Bone marrow (tissue), 2 donors: ENCODE results near the gene CACNA1C.

Source experiments
- DNase-seq, 2 donors: peaks; one replicate each; lab custom pipeline; 2025; lab: John Stamatoyannopoulos, UW

CACNA1C gene

GRCh38 chr12:2258025-2258424 lies 205.2 kb downstream of the CACNA1C start:
- no peak for DNase-seq

DNA sequence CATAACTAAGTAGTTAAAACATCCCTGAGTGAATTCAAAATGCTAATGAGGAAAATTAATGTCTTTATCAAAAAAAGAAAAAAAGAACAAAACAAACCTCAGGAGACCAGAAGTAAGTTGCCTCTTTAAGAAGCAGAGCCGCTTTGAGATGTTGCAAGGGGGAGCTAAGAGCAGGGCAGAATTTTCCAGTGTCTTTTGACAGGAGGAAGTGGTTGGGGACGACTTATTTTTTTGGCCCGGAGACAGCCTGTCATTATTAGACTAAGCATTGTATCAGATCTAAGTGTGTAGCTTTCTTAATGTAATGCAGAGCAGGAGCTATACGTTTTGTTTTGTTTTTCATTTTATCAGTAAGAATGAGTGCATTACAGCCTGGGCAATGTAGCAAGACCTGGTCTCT lies 206.6 kb downstream of the CACNA1C start:
- peak in 1 of 2 donors; percentile 78 for DNase-seq

- no peak for DNase-seq
Observed at GRCh38 chr12:2260441-2260840, 207.7 kb downstream of the CACNA1C start.

DNA sequence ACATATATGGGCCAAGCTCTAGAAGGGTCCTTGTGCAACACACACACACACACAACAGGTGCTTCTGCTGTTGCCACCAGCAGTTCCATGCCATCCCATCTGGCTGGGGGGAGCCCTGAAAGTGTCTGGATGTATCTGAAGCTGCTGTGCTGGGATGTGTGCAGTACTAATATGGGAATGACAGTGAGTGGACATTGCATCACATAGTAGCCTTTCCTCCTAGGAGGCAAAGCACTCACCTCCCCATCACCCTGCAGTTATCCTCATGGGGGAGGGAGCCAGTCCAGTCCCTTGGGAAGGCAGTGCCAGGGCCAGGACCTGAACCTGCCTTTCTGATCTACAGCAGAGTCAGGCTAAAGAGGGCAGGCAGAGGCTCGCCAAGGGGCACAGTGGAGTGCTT lies 208.9 kb downstream of the CACNA1C start:
- DNase-seq: no peak

DNA sequence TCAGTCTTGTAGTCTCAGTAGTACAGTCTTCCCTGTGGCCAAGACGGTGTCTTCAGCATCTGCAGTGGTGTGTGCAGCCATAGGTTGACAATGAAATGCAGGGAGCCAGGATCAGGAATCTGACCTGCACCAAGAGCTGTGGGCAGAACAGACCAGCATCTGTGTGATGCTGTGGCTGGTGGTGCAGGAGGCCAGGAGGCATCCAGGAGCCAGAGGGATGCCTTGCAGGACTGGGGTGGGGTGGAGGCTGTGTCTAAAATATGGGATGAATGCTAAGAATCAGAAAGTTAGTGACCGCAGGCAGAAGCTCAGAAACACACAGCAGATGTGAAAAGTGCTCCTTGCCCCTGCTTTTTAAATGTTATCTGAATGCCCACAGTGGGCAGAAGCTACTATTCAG lies 209.7 kb downstream of the CACNA1C start:
- DNase-seq: no peak

DNA sequence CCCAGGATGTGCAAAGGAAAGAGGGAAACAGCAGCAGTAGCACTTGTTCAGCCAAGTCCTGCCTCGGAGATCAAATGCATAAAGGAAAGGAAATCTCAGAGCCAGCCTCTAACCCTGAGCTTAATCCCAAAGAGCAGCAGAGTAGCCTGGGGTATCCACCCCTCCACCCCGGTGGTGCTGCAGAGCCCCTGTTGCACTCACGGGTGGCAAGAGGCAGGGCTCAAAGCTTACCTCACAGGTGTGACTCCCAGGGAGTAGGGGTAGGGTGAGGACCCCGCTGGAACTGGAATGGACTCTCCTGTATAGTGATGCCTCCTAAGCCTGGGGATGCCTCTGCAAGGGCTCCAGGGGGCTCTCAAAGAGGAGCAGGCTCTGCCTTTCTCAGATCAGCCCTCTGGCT lies 211.1 kb downstream of the CACNA1C start:
- DNase-seq: no peak

GRCh38 chr12:2264651-2265232 lies 212.0 kb downstream of the CACNA1C start:
- DNase-seq: no peak

GRCh38 chr12:2265461-2266167 lies 212.8 kb downstream of the CACNA1C start:
- DNase-seq: no peak

- DNase-seq: no peak
Observed at GRCh38 chr12:2266666-2267620, 214.2 kb downstream of the CACNA1C start.

DNA sequence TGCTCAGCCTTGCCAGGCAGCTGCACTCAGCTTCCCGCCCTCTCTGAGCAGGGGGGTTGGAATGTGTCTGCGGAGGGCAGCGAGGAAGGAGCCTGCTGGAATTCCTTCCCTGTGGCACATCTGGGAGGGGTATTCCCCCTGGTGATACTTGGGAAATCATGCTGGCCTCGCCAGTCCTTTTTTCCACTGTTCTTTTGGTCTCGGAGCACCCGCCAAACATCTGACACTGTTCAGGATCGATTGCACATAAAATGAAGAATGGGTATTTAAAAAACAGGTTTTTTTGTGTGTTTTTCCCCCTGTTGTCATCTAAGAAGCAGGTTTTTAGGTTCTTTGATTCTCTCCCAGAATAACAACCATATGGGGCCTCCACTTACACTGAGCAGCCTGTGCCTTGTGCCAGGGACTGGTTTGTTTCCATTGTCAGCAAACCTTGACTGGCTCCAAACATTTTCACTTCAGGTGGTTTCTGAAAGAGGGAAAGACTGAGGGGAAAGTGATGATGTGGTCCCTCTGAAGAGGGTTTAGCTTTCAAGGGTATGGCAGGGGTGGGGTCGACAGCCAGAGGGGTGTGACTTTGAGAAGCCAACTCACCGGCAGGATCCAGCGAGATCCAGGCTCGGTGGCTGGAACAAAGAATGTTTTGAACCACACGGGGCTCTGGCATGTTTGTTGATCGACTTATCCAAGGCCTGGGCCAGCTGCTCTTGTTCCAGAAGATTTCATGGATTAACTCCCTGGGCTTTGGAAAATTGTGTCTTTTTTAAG lies 215.1 kb downstream of the CACNA1C start:
- DNase-seq: no peak

DNA sequence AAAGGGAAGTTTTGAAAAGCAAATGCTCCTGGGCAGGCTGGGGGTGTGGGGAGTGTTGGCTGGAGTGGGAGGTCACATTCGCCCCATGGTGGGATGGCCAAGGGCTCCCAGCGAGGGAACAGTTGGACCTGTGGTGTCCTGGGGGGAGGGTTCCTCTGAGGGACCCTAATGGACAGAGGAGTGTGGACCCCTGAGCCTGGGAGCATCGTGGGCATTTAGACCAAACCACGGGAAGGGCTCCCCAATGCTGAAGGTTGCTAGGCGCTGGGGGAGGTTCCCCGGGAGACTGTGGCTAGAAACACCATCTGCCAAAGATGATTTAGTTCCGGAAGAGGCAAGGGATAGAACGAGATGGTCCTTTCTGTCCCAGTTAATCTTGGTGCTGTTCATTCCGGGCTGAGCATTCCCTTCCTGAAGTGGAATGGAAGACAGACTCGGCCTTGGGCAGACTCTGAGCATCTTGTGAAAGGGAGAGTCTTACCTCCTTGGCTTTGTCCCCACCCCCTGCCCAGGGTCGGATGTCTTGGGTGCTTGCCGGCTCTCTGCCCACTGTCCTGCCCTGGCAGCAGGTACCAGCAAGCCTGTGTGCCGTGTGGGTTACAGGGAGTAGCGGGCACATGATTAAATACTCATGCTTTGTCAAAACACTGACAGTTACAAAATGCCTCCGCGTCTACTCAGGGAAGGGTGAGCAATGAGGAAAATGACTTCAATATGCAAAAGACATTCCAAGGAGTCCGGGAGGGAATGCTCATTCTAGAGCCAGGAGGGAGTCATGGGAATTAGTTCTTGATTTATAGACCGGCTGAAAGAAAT lies 215.9 kb downstream of the CACNA1C start:
- DNase-seq: no peak

DNA sequence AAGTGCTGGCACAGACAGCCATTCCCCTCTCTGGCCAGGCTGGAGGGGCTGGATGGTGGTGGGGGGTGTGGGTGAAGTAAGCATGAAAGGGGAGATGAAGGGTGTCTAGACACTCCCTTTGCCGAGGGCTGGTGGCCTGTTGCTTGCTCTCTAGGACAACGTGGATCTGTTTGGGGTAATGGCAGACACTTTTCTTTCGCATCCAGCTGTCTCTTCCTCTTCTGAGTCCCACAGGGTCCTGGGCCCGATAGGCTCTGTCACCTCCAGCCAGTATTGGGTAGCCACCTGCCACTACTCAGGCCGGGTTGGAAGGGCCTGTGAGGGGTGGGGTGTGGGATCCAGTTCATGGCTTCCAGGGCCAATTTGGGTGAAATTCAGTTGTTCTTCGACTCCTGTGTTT lies 218.1 kb downstream of the CACNA1C start:
- no peak for DNase-seq

- DNase-seq: no peak
Observed at GRCh38 chr12:2271961-2272360, 219.2 kb downstream of the CACNA1C start.

DNA sequence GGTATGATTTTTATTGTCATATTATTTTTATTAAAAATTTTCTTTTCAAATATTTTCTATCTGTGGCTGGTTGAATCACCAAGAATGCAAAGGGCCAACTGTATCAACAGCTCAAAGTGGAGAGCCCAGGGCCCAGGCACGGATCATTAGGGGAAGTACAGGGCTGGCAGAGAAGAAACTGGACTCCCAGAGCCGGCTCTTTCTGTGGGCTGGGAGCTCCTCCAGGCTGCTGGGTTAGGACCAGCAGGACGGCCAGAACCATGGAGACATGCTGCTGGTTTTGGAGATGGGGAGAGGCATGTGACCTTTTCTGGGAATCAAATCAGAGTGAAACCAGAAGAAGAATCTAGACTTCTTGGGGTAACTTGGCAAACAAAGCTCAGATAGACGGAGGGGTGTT lies 220.5 kb downstream of the CACNA1C start:
- no peak for DNase-seq

DNA sequence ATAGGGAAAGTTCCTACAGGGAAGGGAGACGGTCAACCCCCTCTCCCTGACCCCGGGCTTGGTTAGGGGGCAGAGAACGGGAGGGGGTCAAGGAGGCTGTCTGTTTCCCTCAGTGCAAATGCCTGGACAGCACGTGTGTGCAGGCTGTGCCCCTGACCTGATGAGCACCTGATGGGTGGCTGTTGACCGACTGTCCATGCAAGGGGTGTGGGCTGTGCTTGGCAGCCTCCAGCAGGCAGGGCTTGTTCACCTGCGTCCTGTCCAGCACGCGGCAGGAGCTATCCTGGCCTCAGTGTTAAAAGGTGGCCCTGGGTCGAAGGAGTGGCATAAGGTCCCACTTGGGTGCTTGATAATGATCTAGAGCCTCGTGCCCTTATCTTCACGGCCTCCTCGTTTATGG lies 221.0 kb downstream of the CACNA1C start:
- DNase-seq: no peak

GRCh38 chr12:2274733-2275132 lies 221.9 kb downstream of the CACNA1C start:
- DNase-seq: no peak

DNA sequence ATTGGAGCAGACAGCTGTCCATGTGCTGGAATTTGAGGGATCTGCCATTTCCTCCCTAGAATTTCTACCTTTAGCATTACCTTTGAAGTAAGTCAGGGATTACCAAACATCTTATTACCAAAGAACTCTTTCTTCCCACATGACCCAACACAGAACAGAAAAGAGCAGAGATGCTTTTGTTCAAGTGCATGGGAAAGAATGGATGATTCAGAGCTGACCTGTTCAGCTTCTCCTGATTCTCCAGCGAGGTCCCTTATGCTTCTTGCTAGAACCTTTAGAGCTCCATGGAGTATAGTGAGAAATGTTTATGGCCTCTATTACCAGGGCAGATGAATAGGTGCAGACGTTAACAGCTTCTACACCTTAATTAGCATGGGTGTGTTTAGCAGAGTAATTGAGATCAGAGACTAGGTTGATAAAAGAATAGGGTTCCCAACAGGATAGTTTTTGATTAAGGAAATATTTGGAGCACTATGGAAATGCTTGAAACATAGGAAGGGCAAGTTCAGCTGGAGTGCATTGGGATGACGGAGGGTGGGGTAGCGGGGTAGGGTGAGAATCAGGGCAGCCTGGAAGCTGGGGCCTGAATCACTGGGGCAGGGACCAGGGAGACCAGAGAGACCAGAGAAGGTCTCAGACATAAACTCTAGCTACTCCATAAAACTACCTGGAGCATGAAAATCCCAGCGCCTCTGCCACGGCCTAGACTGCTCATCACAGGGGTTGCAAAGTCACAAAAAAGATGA lies 223.7 kb downstream of the CACNA1C start:
- DNase-seq: no peak

- no peak for DNase-seq
Observed at GRCh38 chr12:2277492-2278155, 224.8 kb downstream of the CACNA1C start.

GRCh38 chr12:2281446-2281845 lies 228.7 kb downstream of the CACNA1C start:
- no peak for DNase-seq

DNA sequence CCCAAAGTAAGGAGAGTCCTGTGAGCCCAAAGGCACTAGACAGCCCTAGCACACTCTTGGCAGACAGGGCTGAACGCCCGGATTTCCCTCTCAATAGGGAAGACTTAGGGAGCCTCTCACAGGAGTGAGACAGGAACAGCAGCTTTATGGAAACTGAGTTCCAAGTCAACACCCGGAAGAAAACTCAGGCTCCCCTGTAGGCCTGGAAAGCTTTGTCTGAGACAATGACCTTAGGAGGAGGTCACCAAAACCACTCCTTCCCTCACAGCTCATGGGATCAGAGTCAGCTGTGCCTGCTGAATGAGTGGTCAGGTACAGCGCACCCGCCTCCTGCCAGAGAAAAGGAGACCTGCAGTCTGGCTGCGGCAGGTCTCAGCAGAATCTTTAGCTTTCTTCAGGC lies 229.5 kb downstream of the CACNA1C start:
- DNase-seq: no peak
